Measurements from ENCODE around the gene LMNTD2.
"Not testable (repeated sequence)": the region's sequence is repeated elsewhere in the genome, so short reads cannot be mapped to it uniquely, and the experiment has no call there.

The LMNTD2 gene

DNA sequence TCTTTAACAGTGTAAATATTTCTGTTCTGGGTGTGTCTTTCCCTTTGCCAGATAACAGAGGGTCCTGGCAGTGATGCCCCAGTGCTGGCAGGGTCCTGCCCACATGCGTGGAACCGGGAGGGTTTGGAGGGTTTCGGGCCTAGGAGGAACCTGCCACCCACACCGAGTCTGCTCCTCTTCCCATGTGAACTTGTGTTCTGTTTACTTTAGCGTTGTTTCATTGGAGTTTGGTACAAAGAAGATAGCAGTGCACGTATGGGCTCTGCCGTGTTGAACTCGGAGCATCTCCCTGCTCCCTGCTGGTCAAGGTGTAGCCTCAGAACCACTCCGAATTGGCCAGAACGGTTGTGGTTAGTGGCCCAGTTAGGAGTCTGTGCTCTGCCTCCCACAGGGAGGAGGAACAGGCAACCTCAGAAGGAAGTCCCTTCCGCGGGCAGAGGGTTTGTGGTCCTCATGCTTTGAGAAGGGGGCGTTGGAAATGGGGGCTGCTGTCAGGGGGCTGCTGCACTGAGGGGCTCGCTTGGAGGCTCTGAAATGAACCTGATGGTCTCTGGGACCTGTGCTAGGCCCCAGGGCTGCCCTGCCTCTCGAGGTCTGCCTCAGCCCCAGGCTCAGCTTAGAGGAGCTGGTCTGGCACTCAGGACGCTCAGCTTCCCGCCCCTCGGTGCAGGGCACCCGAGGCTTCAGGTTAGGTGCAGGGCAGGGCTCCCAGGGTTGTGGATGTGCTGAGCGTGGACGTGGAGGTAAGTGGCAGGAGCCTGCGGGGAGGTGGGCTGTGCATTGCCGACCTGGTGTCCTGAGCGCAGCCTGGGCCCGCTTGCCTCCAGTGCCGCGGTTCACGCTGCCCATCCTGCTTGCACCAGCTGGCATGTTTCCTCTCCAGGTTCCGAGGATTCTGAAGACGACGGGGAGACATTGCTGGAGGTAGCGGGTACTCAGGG, 26.1 kb upstream of the LMNTD2 start:
- FAIRE-seq, result no peak

DNA sequence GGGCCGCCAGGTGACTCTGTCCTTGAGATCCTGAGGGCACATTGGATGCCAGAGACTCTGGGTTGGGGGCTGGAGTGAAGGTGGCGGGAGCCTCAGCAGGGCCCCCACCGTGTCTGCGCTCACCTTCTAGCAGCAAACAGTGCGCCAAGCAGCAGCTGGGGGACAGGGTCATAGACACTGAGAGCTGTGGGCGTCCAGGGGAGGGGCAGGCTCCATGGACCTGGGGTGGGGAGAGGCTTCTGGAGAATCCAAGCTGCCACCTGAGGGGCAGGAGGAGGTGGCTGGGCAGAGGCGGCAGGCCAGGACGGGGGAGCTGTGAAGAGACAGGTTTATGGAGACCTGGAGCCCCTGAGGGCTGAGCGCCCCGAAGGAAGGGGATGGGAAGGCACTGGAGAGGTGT, 23.7 kb upstream of the LMNTD2 start:
- FAIRE-seq, result no peak

DNA sequence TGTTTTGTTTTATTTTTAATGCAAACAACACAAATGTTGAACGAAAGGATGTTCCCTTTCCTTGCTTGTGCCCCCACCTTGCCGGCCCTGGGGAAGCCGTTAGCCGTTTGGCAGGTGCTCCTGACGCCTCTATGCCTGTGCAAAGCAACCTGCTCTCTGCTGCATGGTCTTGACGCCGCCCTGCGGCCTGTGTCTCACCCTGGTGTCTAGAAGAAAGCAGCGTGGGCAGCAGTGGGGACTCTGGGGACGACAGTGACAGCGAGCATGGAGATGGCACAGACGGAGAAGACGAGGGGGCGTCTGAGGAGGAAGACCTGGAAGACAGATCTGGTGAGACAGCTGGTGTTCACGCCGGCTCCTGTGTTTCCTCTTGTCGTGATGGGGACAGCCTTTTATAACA, 21.2 kb upstream of the LMNTD2 start:
- no peak for FAIRE-seq

DNA sequence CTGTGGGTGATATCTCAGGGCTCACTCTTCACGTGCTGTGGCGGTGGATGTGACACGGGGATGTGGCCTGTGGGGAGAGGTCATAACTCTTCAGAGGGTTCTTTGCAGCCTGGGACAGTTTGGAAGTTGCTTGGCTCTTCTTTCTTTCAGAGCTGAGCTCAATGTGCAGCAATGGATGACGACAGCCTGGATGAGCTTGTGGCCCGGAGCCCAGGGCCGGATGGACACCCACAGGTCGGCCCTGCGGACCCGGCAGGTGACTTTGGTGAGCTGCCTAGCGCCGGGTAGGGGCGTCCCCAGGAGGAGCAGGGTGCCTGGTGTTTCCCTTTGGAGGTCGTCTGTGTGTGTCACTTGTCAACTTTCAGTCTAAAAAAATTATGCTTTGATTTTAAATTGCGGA, 20.8 kb upstream of the LMNTD2 start:
- FAIRE-seq, result no peak

DNA sequence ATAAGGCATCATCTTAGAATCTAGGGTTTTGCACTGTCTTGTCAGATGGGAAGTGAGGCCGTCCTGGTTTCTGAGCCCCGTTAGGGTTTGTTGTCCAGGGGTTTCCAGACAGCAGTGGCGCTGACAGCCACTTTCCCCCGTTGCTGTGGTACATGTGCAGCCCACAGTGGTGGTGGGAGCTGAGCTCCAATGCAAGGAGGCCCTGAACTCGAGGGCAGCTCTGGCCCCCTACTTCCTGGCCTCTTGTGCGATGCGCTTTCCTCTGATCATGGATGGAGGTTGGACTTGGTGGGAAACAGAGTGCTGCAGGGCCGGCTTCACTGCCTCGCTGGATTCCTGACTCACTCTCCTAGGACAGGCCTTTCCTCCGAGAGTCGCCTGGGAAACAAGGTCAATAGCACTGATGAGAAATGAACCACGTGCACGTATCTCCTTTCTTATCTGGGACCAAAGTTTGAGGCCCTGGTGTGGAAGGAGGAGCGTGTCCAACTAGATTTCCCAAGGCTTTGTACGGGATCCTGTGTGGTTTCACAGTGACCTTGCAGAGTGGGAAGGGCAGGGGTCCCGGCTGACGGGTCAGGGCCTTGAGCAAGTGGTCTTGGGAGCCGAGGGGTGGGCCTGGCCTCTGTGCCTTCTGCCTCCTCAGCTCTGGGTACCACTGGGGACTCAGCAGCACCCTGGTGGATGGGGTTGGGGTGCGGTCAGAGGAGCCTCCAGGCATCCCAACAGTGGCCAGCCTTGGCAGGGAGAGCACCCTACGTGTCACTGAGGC, 19.5 kb upstream of the LMNTD2 start:
- no peak for FAIRE-seq

DNA sequence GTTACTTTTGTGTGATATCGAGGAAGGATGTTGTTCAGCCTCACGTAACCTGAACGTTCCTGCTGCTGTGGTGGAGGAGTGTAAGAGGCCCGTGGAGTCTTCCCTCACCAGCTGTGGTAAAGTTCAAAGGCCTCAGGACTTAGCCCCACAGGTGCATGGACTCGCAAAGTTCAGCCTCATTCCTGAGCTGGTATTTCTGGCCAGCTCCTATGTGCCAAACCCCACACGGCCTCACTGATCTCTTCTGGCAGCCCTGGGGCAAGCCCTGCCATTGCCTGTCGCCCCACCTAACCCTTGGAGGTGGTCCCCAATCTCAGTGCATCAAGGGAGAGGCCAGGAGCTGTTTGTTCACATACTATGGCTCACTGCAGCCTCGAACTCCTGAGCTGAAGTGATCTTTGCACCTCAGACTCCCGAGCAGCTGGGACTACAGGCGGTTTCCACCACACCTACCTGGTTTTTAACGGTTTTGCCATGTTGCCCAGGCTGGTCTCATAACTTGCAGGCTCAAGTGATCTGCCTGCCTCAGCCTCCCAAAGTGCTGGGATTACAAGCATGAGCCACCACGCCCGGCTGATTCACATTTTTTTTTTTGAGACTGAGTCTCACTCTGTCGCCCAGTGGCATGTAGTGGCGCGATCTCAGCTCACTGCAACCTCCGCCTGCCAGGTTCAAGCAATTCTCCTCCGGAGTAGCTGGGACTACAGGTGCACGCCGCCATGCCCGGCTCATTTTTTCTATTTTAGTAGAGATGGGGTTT, 17.9 kb upstream of the LMNTD2 start:
- no peak for FAIRE-seq

DNA sequence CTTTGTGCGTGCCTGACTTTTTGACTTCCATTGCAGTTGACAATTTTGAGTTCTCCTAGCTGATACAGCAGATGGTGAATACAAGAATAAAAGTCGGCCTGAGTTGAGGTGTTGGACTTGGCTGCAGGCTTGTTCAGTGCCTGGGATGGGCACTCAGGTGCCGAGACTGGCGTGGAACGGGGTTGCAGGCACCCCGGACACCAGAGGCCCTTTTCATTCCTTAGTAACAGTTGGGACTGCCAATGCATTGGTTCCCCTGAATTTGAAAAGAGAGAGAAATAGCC, 17.0 kb upstream of the LMNTD2 start:
- FAIRE-seq, result no peak

DNA sequence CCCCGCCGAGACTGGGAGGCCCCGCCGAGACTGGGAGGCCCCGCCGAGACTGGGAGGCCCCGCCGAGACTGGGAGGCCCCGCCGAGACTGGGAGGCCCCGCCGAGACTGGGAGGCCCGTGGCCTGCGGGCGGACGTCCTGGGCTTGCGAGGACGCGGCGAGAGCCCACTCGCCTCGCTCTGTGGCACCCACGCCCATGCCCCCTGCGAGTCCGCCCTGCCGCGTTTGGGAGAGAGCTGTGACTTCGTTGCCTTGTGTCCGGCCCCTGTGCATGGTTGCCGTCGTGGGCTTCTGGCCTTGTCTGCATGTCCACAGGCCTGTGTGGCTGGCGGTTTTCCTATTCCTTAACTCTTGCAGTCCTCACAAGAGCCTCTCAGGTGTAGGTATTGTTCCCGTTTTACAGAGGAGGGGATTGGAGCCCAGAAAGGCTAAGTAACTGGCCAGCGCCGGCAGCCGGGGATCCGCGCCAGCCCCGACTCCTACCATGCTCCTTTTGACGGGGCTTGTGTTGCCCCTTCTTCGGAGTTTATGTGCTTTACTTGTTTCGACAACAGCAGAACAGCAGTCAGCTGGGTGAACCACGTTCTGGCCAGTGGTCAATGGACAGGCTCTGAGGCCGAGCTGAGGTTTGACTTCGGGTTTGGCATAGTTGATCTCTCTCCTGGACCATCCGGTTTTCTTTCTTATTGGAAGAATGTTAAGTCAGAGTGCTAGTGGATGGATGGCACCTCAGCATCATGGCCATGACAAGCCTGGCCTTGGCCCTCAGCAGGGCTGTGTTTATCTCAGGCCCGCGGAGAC, 16.5 kb upstream of the LMNTD2 start:
- FAIRE-seq, result no peak

DNA sequence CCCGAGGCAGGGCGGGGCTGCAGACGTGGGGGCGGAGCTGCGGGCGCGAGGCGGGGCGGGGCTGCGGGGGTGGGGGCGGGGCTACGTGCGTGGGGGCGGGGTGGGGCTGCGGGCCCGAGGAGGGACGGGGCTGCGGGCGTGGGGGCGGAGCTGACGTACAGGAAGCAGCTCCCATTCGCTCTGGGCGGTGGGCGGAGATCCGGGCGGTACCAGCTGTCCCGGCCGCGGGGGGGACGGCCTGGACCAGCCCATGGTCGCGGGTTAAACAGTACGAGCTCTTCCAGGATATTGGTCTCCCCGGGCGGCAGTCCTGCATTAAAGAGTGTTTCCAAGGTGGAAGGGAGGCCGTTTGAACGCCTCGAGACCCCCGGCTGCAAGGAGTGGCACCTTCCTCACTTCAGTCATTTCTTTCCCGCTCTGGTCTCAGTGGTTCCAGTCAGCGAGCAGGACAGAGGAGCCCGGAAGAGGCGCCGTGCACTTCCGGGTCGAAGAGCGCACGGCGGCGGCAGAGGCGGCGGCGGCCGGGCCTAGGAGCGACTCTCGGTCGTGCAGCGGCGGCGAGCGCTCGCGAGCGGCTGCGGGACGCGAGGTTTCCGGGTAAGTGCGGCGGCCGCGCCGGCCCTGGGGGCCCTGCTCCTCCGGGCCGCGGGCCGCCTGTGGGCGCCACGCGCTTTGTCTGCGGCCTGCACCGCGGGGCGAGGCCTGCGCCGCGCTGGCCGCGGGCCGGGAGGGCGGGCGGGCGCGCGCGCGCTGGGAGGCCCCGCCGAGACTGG, 15.6 kb upstream of the LMNTD2 start, which contains the start of gene PHRF1:
Gene PHRF1 (plus strand): TSS at position 475 of the 773 bp plus-strand sequence. CDS start 5,043 bp downstream, outside the sequence.
- FAIRE-seq, result no peak

DNA sequence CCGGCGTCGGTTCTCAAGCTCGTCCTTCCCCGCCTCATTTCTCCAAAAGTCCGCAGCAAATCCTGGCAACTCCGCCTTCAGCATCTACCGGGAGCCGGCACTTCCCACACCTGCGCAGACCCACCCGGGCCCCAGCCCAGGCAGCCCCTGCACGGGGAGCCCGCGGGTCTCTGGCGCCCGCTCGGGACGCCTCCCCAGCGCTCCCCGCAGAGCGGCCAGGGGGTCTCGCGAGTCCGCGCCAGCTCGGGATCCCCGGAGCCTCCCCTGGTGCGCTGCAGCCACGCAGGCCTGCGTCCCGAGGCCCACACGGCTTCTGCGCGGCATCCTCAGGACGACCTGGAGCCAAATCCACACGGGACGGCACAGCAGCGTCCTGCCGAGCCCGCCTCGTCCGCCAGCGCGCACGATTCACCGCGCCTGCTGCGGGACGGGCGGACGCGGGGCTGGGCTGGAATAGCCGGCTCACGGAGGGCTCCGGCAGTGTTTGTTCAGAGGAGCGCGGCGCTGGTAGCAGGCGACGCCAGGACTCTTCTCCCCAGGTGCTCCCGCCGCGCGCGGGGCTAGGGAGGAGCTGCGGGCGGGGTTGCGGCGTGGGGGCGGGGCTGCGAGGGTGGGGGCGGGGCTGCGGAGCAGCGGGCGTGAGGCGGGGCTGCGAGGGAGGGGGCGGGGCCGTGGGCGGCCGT, 14.9 kb upstream of the LMNTD2 start:
- no peak for FAIRE-seq

DNA sequence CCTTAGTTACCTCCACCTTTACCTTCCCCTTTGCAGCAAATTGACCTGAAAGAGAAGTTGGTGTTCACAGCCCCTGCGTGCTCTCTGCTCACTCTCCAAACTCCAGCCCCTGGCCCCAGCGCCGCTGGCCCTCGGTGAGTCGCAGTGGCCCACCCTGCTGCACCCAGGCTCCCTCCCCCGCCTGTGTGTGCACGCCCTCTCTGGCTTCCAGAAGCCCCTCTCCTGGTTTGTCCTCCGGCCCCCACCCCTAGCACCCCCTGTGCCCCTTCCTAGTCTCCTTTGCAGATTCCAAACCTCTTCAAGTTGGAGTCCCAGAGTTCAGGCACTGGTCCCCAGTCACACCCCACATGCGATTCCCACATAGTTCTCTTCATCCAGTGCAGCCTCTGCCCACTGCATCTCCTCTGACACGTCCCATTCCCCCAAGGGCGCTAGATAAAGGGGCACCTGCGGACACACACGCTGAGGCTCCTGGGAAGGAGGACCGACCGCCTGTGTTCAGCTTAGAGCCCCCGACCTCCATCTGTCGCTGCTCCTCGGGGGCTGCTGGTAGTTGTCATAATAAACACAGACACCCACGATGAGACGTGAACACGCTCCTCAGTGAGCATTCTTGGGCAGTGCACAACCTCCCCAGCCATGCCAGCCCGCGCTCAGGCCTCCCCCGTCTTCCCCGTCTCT, 14.2 kb upstream of the LMNTD2 start:
- FAIRE-seq, result no peak

DNA sequence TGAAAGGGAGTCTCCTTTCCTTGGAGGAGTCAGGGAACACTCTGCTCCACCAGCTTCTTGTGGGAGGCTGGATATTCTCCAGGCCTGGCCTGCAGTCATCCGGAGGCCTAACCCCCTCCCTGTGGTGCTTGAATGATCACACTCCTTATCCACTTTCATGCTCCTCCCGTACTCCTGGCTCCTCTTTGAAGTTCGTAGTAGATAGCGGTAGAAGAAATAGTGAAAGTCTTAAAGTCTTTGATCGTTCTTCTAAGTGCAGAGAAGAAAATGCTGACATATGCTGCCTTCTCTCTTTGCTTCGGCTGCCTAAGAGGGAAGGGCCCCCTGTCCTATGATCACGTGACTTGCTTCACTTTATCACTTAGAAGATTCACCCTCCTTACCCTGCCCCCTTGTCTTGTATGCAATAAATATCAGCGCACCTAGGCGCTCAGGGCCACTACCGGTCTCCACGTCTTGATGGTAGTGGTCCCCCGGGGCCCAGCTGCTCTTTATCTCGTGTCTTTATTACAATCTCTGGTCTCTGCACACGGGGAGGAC, 13.6 kb upstream of the LMNTD2 start:
- FAIRE-seq, result not testable (repeated sequence)

DNA sequence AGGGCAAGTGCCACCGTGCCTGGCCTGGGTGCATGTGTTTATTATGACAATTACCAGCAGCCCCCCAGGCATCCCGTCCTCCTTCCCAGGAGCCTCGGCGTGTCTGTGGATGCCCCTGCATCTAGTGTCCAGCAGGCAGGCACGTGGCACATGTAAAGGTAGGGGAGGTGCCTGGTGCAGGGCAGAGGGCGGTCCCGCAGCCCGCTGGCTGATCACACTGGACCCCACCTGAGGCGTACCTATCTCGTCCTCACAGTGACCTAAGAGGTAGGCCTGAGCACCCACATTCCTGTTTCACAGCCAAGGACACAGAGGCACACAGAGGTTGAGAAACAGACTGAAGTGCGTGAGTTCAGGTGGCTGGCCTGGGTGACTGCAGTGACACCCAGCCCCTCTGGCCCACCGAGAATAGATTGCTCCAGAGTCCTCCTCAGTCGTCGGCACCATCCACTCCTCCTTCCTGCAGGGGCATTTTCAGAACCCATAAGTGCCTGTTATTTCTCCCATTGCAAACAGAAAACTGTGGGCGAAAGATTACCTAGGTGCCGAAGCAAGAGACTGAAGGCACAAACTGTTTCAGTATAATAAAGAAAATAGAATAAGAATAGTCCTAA, 12.7 kb upstream of the LMNTD2 start:
- no peak for FAIRE-seq

DNA sequence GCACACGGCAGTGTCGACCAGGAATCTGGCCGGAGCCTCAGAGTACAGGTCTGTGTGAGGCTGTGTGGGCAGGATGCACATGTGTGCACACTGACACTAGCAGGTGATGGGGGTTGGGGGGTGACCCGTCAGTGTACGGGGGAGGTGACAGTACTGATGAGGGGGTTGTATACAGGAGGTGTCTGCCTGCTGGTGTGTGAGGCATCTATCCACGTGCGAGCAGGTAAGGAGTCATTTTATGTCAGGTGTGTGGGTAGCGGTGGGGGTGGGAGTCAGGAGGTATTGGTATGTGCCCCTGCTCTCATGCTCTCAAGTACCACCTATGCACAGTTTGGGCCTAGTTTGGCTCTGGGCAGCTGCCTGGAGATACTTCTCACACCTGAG, 11.3 kb upstream of the LMNTD2 start:
- FAIRE-seq, result no peak

DNA sequence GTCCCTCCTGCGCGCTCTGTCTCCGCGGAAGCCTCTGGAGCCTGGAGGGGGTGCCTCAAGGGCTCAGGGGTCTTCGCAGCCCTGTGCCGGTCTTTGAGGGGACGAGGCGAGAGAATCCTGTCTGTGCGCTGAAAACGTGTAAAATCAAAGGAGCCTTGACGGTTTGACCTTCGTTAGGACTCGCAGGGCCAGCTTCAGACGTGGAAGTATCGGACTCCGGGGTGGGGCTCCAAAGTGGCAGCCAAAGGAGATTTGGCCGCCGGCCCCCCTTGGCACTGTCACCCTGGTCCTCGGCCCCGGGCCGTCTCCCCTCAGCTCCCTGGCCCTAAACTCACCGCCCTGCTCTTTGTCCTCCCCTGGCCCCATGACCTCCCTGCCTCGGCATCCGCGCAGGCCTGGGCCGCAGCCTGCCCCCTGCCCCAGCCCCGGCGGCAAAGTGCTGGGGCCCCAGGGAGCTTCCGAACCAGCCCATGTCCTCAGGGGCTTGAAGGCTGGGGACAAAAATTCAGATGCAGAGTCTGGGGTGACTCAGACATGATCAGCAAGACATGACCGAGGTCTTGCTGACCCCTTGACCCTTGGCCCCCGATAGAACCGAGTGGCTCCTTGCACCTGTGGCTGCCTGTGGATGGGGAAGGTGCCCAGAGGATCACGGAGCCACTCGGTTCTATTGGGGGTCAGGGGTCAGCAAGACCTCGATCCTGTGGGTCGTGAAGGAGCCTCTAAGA, 8.8 kb upstream of the LMNTD2 start:
- no peak for FAIRE-seq

DNA sequence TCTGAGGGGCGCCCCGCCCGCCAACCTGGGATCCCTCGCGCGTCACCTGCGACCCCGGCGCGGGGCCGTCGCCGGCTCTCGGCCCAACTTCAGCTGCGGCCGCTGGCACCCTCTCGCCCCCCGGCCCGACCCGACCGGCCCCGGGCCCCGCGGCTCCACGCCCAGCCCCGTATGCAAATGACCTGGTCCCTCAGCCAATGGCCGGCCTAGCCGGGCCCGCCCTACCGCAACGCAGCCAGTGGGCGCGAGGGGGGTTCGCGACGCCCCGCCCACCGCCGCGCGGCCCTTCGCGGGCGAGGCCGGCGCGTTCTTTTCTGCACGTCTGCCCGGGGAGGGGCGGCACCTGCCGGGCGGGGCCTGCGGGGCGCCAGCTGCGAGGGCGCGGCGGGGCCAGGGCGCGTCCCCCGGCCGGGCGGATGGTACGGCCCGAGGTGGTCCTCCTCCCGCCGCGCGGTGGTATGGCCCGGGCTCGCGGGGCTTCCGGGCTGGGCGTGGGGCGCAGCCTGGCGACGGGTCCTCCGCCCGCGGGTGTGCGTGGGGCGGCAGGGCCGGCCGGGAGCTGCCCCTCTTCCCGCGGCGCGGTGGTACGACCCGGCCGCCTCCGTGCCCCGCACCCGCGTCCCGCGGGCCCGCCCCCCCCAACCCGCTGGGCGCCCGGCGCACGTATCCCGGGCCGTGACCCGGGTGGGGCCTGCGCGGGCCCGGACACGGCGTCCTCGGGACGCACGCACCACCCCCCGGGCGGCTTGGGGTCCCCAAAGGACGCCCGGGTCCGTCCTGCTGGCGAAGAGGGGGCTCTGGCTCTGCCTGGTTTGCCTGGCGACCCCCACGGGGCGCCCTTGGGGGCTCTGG, 8.0 kb upstream of the LMNTD2 start:
- no peak for FAIRE-seq

DNA sequence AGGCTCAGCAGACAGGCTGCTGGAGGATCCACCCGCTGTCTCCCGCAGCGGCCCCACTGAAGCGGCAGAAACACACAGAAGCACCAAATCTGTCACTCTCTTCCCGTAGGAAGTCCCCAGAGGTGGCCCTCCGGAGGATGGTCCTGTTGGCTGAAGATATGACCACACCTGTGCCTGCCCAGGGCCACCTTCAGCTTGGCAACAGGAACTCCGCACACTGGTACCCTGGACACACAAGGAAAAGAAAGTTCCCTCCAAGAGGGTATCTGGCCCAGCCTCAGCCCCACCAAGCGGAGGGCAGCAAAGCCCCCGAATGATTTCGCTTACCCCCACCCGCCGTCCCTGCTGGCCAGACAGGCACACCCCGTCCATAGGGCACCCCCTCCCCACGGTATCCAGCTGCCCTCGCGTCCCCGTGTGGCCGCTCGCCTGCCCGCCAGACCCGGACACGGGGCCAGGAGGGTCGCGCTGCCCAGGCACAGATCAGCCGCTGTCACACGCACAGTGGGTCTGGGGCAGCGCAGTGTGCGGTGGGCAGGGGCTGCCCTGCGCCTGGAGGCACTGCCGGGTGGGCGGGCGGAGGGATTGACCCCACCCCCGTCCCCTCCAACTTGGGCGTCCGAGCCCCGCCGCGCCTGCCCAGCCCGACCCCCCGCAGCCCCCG, 7.2 kb upstream of the LMNTD2 start:
- no peak for FAIRE-seq

Measured in G401.6 (cell line).